AG09319 (cell line): Measurements from ENCODE around the gene OR11L1.

Source experiments
- DNase-seq: peaks from one replicate; pipeline ENCODE4 v3.0.0-alpha.2; 2010; ENCODE audit warnings: low read depth; ENCODE audit errors: extremely low read depth
- TF ChIP-seq, protein P1 (sequence below): IDR thresholded peaks from 2 replicates; pipeline ENCODE4 v1.5.1; 2011; ENCODE audit warnings: low read depth, mild to moderate bottlenecking, inconsistent platforms, low read length, moderate library complexity

Gene OR11L1

DNA sequence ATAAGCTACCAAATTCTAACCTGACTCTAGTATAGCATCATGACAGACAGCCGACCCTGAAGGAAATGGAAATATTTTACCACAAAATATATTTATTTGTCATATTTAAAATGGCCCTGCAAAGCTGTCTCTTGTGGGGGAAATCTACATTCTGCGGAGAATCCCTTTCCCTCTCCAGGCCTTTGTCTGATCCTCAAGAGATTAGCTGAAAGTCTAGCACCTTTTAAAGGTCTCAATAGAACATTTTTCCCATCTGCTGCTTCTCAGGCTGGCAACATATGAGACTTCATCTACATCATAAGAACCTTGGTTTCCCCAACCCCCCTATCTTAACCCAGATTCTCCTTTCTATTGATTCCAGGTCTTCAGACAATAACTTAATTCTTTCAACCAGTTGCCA is 1.7 kb upstream of the OR11L1 start:
- DNase-seq, result no peak
- TF ChIP-seq, protein P1, sequence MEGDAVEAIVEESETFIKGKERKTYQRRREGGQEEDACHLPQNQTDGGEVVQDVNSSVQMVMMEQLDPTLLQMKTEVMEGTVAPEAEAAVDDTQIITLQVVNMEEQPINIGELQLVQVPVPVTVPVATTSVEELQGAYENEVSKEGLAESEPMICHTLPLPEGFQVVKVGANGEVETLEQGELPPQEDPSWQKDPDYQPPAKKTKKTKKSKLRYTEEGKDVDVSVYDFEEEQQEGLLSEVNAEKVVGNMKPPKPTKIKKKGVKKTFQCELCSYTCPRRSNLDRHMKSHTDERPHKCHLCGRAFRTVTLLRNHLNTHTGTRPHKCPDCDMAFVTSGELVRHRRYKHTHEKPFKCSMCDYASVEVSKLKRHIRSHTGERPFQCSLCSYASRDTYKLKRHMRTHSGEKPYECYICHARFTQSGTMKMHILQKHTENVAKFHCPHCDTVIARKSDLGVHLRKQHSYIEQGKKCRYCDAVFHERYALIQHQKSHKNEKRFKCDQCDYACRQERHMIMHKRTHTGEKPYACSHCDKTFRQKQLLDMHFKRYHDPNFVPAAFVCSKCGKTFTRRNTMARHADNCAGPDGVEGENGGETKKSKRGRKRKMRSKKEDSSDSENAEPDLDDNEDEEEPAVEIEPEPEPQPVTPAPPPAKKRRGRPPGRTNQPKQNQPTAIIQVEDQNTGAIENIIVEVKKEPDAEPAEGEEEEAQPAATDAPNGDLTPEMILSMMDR, result no peak

DNA sequence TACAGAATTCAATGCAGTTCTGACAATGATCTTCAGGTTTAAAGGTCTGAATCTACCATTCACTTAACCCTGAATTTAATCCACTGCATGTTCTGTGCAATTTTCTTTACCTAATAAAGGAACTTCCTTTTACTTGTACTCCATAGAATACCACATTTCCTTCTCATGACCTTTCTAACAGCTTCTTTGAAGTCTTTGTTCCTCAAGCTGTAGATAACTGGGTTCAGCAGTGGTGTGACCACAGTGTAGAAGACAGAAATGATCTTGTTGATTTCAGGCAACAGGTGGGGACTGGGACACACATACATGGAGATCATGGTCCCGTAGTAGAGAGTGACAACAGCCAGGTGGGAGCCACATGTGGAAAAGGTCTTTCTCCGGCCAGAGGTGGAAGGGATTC is 878 bp downstream of the OR11L1 start:
- DNase-seq, result no peak
- TF ChIP-seq, protein P1, result no peak

DNA sequence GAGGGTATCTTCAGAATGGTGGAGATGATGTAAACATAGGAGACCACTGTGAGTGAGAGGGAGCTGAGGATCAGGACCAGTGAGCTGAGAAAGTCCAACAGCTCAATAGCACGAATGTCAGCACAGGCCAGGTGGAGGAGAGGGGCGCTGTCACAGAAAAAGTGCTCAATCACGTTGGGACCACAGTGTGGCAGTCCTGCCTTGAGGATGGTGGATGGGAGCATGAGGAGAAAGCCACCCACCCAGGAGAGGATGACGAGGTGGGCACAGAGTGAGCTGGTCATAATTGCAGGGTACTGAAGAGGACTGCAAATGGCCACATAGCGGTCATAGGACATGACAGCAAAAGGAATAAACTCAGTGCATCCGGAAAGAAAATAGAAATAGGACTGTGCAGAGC is 8.1 kb downstream of the OR11L1 start:
- no peak for DNase-seq
- TF ChIP-seq, protein P1, result no peak

DNA sequence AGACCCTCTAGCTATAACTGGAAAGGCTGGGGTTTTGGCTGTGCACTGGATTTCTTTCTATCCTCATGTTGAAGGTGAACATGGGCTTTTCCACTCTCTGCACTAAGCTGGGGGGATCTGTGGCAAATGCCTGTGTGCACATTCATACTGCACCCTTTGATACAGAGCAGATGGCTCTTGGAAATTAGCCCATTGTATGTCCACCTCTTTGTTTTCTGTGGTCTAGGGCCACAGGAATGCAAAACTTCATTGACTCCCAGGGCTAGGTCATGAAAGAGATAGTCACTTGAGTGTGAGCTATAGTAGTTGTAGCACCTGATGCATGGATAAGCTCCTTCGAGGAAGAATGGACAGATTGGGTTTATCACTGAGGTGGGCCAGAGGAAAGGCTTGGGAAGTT is 12.0 kb downstream of the OR11L1 start:
- TF ChIP-seq, protein P1, result no peak

DNA sequence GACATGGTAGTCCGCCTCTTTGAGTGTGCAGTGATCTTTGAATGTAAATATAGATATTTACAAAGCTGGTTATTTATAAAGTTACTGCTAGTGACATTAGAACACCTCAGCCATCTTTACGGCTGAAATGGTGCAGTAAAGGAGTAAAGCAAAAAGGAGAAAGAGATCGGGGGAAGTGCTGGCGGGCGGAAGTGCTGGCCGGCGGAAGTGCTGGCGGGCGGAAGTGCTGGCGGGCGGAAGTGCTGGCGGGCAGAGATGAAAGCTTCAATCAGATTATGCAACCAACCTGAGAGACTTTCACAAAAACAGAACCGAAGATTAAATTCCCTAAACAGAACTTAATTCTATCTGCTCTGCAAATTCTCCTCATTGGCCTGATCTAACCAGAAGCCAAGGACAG is 16.3 kb downstream of the OR11L1 start:
- TF ChIP-seq, protein P1, result no peak
- DNase-seq, result no peak

More for the DNA sequence above, 12.0 kb downstream of the OR11L1 start:
- DNase-seq, result no peak

DNA sequence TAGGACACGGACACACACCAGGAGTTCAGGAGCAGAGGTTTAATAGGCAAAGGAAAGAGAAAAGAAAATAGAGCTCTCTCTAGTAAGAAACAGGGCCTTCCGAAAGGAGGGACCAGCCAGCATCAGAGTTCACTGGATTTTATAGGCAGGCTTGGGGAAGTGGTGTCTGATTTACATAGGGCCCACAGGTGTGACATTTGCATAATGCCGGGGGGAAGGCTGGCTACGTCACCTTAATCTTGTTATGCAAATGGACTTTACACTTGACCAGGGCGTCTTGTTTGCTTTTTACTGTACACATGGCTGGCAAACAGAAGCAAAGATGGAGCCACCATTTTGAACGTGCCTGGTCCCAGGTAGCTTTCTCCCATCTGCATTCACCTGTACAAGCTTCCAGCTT is 17.7 kb downstream of the OR11L1 start, which contains the start of gene OR14A16:
TSS of gene OR14A16 (minus strand) at position 97 of the 400 bp plus-strand sequence. CDS start 8,390 bp downstream, outside the sequence.
- TF ChIP-seq, protein P1, result no peak
- DNase-seq, result no peak

DNA sequence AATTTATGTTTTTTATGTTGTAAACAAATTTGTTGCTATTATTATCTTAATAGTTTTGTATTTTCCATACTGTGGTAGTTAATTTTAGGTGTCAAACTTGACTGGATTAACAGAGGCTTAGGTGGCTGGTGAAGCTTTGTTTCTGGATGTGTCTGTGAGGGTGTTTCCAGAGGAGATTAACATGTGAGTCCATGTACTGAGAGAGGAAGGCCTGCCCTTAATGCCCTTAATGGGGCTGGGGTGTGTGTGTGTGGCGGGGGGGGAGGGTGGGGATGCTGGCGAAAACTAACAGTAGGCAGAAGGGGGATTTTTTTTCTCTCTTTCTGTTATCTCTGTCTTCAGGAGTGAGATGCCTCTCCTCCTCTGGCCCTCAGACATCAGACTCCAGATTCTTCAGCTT is 19.6 kb downstream of the OR11L1 start:
- TF ChIP-seq, protein P1, result no peak
- DNase-seq, result no peak
